HEK293 (cell line): ENCODE data around the gene WNK4.
"Not testable (repeated sequence)": the region's sequence is repeated elsewhere in the genome, so short reads cannot be mapped to it uniquely, and the experiment has no call there.

ENCODE experiments used
- CTCF ChIA-PET: fragments of 350-600 bp; formaldehyde crosslinking; extraction: SDS; loops from one replicate; lab custom pipeline; 2021; ENCODE audit warnings: antibody characterized with exemption; lab: Yijun Ruan, JAX
- POLR2A ChIA-PET: fragments of 300-600 bp; formaldehyde crosslinking; extraction: SDS; loops from one replicate; lab custom pipeline; 2020; ENCODE audit warnings: antibody characterized with exemption, inconsistent platforms; lab: Yijun Ruan, JAX
- H3K27ac ChIP-seq: fragments of 200-500 bp; sonication (Bioruptor generic); 2 replicates; pipeline ENCODE4 v1.5.1; 2014; ENCODE audit warnings: low read depth, low read length, control low read depth, inconsistent platforms; ENCODE audit errors: extremely low read depth
- H3K36me3 ChIP-seq, 2 experiments: fragments of 200-500 bp in 1 of 2; sonication (Bioruptor generic) in 1 of 2; 1 replicate in 1 of 2; 2 replicates in 1 of 2; pipeline ENCODE4 v1.5.1; 2014 to 2017; ENCODE audit warnings: inconsistent platforms in 2 of 2, low read length in 2 of 2; ENCODE audit not compliant: control insufficient read depth in 2 of 2, insufficient read depth in 1 of 2
- H3K4me1 ChIP-seq: fragments of 200-500 bp; sonication (Bioruptor generic); 2 replicates; pipeline ENCODE4 v1.5.1; 2014; ENCODE audit warnings: mild to moderate bottlenecking, low read length, inconsistent platforms; ENCODE audit not compliant: control insufficient read depth, insufficient read depth
- H3K4me3 ChIP-seq: 2 replicates; pipeline ENCODE4 v1.5.1; 2011; ENCODE audit warnings: low read depth, mild to moderate bottlenecking, control low read depth, low read length, moderate library complexity
- H3K9me3 ChIP-seq: fragments of 200-500 bp; sonication (Bioruptor generic); 2 replicates; pipeline ENCODE4 v1.5.1; 2014; ENCODE audit warnings: low read depth, low read length, inconsistent platforms; ENCODE audit not compliant: control insufficient read depth, insufficient read depth
- KLF1 ChIP-seq: fragments of 450-650 bp; formaldehyde crosslinking; IDR thresholded peaks from 2 replicates; pipeline ENCODE4 v1.5.1; 2016; ENCODE audit warnings: missing biosample characterization, missing genetic modification characterization
- KLF7 ChIP-seq: fragments of 450-650 bp; formaldehyde crosslinking; IDR thresholded peaks from 2 replicates; pipeline ENCODE4 v1.5.1; 2016; ENCODE audit warnings: missing biosample characterization, missing genetic modification characterization, borderline replicate concordance
- KLF8 ChIP-seq: fragments of 450-650 bp; formaldehyde crosslinking; IDR thresholded peaks from 2 replicates; pipeline ENCODE4 v1.5.1; 2016; ENCODE audit warnings: missing biosample characterization, missing genetic modification characterization
- SETDB1 ChIP-seq: IDR thresholded peaks from one replicate; pipeline ENCODE4 v1.6.1; 2017; ENCODE audit warnings: mild to moderate bottlenecking, low read length, moderate library complexity, mixed read lengths; ENCODE audit not compliant: insufficient read length
- ZBTB48 ChIP-seq: fragments of 450-650 bp; formaldehyde crosslinking; IDR thresholded peaks from 2 replicates; pipeline ENCODE4 v1.5.1; 2016; ENCODE audit warnings: missing biosample characterization, missing genetic modification characterization
- ZBTB8A ChIP-seq: fragments of 450-650 bp; formaldehyde crosslinking; IDR thresholded peaks from 2 replicates; pipeline ENCODE4 v1.5.1; 2016; ENCODE audit warnings: missing biosample characterization, missing genetic modification characterization
- ZFHX2 ChIP-seq: fragments of 450-650 bp; formaldehyde crosslinking; conservative IDR thresholded peaks from 2 replicates; pipeline ENCODE4 v1.5.1; 2016; ENCODE audit warnings: missing biosample characterization, missing genetic modification characterization
- ZFP37 ChIP-seq: fragments of 450-650 bp; formaldehyde crosslinking; IDR thresholded peaks from 2 replicates; pipeline ENCODE4 v1.5.1; 2016; ENCODE audit warnings: missing biosample characterization, missing genetic modification characterization
- ZNF423 ChIP-seq: fragments of 450-650 bp; formaldehyde crosslinking; IDR thresholded peaks from 2 replicates; pipeline ENCODE4 v1.5.1; 2016; ENCODE audit warnings: missing biosample characterization, missing genetic modification characterization
- ZNF558 ChIP-seq: fragments of 450-650 bp; formaldehyde crosslinking; IDR thresholded peaks from 2 replicates; pipeline ENCODE4 v1.5.1; 2016; ENCODE audit warnings: missing biosample characterization, missing genetic modification characterization
- ZNF600 ChIP-seq: fragments of 450-650 bp; formaldehyde crosslinking; IDR thresholded peaks from 2 replicates; pipeline ENCODE4 v1.5.1; 2016; ENCODE audit warnings: missing biosample characterization, missing genetic modification characterization
- ZNF658 ChIP-seq: fragments of 450-650 bp; formaldehyde crosslinking; IDR thresholded peaks from 2 replicates; pipeline ENCODE4; 2016; ENCODE audit warnings: missing biosample characterization, missing genetic modification characterization
- ZNF692 ChIP-seq: fragments of 450-650 bp; formaldehyde crosslinking; IDR thresholded peaks from 2 replicates; pipeline ENCODE4 v1.5.1; 2016; ENCODE audit warnings: missing biosample characterization, missing genetic modification characterization
- TF ChIP-seq, protein P1 (sequence below): fragments of 450-650 bp; formaldehyde crosslinking; conservative IDR thresholded peaks from 2 replicates; pipeline ENCODE4 v1.5.1; 2016; ENCODE audit warnings: low read depth, missing biosample characterization, missing genetic modification characterization
- TF ChIP-seq, protein P2 (sequence below): fragments of 450-650 bp; formaldehyde crosslinking; IDR thresholded peaks from 2 replicates; pipeline ENCODE4 v1.5.1; 2016; ENCODE audit warnings: missing biosample characterization, missing genetic modification characterization
- TF ChIP-seq, protein P3 (sequence below): fragments of 450-650 bp; formaldehyde crosslinking; IDR thresholded peaks from 2 replicates; pipeline ENCODE4 v1.5.1; 2016; ENCODE audit warnings: missing biosample characterization, missing genetic modification characterization

The WNK4 gene

DNA sequence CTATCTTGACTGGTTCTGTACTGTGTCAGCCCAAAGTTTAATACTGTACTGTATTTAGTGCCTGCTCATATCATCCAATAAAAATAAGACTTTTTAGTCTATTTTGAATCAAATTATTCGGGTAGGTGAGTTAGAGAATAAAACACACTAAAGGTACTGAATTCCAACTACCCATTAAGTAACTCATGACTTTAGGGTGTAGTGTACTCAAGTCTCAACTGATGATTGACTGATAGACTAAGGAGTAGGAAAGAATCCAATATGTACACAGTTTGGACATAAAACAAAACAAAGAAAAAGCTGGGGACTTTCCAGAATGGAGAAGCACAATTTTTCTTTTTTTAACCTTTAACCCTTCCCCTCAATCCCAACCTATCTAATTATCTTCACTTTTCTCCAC lies 39.7 kb upstream of the WNK4 start (continued):
- TF ChIP-seq, protein P1, sequence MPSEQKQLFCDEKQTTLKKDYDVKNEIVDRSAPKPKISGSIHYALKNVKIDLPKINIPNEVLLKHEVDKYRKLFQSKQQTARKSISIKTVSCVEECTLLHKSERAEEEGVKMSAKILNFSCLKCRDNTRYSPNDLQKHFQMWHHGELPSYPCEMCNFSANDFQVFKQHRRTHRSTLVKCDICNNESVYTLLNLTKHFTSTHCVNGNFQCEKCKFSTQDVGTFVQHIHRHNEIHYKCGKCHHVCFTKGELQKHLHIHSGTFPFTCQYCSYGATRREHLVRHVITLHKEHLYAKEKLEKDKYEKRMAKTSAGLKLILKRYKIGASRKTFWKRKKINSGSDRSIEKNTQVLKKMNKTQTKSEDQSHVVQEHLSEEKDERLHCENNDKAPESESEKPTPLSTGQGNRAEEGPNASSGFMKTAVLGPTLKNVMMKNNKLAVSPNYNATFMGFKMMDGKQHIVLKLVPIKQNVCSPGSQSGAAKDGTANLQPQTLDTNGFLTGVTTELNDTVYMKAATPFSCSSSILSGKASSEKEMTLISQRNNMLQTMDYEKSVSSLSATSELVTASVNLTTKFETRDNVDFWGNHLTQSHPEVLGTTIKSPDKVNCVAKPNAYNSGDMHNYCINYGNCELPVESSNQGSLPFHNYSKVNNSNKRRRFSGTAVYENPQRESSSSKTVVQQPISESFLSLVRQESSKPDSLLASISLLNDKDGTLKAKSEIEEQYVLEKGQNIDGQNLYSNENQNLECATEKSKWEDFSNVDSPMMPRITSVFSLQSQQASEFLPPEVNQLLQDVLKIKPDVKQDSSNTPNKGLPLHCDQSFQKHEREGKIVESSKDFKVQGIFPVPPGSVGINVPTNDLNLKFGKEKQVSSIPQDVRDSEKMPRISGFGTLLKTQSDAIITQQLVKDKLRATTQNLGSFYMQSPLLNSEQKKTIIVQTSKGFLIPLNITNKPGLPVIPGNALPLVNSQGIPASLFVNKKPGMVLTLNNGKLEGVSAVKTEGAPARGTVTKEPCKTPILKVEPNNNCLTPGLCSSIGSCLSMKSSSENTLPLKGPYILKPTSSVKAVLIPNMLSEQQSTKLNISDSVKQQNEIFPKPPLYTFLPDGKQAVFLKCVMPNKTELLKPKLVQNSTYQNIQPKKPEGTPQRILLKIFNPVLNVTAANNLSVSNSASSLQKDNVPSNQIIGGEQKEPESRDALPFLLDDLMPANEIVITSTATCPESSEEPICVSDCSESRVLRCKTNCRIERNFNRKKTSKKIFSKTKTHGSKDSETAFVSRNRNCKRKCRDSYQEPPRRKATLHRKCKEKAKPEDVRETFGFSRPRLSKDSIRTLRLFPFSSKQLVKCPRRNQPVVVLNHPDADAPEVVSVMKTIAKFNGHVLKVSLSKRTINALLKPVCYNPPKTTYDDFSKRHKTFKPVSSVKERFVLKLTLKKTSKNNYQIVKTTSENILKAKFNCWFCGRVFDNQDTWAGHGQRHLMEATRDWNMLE, result no peak
- TF ChIP-seq, protein P2, sequence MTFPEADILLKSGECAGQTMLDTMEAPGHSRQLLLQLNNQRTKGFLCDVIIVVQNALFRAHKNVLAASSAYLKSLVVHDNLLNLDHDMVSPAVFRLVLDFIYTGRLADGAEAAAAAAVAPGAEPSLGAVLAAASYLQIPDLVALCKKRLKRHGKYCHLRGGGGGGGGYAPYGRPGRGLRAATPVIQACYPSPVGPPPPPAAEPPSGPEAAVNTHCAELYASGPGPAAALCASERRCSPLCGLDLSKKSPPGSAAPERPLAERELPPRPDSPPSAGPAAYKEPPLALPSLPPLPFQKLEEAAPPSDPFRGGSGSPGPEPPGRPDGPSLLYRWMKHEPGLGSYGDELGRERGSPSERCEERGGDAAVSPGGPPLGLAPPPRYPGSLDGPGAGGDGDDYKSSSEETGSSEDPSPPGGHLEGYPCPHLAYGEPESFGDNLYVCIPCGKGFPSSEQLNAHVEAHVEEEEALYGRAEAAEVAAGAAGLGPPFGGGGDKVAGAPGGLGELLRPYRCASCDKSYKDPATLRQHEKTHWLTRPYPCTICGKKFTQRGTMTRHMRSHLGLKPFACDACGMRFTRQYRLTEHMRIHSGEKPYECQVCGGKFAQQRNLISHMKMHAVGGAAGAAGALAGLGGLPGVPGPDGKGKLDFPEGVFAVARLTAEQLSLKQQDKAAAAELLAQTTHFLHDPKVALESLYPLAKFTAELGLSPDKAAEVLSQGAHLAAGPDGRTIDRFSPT (tag by site-specific recombination), result no peak
- no peak for TF ChIP-seq ZNF558 (tag by site-specific recombination)
- TF ChIP-seq ZNF658 (tag by site-specific recombination), result no peak

DNA sequence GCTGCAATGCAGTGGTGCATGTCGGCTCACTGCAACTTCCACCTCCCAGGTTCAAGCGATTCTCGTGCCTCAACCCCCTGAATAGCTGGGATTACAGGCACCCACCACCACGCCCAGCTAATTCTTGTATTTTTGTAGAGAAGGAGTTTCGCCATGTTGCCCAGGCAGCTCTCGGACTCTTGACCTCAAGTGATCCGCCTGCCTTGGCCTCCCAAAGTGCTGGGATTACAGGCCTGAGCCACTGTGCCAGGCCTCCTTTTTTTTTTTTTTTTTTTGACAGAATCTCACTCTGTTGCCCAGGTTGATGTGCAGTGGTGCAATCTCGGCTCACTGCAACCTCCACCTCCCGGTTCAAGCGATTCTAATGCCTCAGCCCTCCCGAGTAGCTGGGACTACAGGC lies 37.5 kb upstream of the WNK4 start:
- not testable (repeated sequence) for H3K4me3 ChIP-seq, H3K36me3 ChIP-seq, H3K4me1 ChIP-seq, H3K27ac ChIP-seq, H3K9me3 ChIP-seq
- ChIA-PET CTCF (interaction anchor here (0.6 to 1.3 kb wide), 5 partner anchors 21 to 195 kb away, joined by 3 to 12 read pairs (median 7); partner anchors contain the start of gene PSMC3IP), POLR2A (interaction anchor here (0.7 to 1.6 kb wide), 3 partner anchors 31 to 91 kb away, joined by 3 to 4 read pairs (median 3); partner anchors contain the start of genes PSME3 and VPS25)

DNA sequence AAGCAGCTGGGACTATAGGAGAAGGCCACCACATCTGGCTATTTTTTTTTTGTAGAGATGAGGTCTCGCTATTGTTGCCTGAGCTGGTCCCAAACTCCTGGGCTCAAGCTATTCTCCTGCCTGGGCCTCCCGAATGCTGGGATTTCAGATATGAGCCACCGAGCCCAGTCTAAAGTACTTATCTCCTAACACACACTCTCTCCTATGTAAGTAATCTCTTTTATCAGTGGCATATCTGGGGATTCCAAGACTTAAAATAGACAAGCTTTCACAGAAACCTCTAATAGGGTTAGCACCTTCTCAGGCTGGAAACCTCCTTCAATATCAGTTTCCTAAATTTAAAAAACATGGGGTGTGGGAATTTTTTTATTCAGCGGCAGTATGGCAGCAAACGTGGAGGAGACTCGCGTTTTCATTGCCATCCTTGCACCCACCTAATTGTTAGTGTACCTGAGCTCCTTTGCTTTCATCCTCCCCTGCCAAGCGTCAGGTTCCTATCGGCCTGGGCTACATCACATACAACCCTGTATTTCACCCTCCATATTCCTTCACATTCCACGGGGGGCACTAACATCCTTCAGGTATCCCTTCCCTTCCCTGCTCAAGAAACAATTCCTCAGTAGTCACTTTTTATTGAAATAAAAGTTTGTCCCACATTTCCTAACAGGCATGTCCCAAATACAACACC lies 36.7 kb upstream of the WNK4 start:
- POLR2A ChIA-PET, result interaction anchor here (1.1 to 1.6 kb wide), 5 partner anchors 11 to 90 kb away, joined by 3 to 5 read pairs (median 3); partner anchors contain the start of genes PSME3 and VPS25
- no peak for TF ChIP-seq KLF1
- TF ChIP-seq, protein P3, sequence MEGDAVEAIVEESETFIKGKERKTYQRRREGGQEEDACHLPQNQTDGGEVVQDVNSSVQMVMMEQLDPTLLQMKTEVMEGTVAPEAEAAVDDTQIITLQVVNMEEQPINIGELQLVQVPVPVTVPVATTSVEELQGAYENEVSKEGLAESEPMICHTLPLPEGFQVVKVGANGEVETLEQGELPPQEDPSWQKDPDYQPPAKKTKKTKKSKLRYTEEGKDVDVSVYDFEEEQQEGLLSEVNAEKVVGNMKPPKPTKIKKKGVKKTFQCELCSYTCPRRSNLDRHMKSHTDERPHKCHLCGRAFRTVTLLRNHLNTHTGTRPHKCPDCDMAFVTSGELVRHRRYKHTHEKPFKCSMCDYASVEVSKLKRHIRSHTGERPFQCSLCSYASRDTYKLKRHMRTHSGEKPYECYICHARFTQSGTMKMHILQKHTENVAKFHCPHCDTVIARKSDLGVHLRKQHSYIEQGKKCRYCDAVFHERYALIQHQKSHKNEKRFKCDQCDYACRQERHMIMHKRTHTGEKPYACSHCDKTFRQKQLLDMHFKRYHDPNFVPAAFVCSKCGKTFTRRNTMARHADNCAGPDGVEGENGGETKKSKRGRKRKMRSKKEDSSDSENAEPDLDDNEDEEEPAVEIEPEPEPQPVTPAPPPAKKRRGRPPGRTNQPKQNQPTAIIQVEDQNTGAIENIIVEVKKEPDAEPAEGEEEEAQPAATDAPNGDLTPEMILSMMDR, result peak; percentile 46; the same call in 1 of the 2 replicates
- peak overlapping the region; percentile 73 for H3K4me3 ChIP-seq
- peaks cover 0 to 4% of the 10 kb centered on the region in 2 experiments; a peak in 1 of 3 replicates for H3K36me3 ChIP-seq
- H3K9me3 ChIP-seq, result no peaks in the 10 kb centered on the region
- peaks cover 7% of the 10 kb centered on the region for H3K4me1 ChIP-seq
- CTCF ChIA-PET, result interaction anchor here (0.6 to 1.3 kb wide), 6 partner anchors 20 to 636 kb away, joined by 3 to 12 read pairs (median 5); partner anchors contain the start of gene PSMC3IP
- H3K27ac ChIP-seq, result peak overlapping the region; percentile 79

- H3K4me1 ChIP-seq, result peaks cover 9% of the 10 kb centered on the region
- H3K9me3 ChIP-seq, result no peaks in the 10 kb centered on the region
- H3K4me3 ChIP-seq, result peak overlapping the region; percentile 73
- peak overlapping the region; percentile 79 for H3K27ac ChIP-seq
- CTCF ChIA-PET, result interaction anchor here (1.2 to 1.3 kb wide), 2 partner anchors 19 to 167 kb away, joined by 7 to 8 read pairs; partner anchors contain the start of gene PSMC3IP
- H3K36me3 ChIP-seq, result peaks cover 0 to 4% of the 10 kb centered on the region in 2 experiments; a peak in 1 of 3 replicates
- POLR2A ChIA-PET, result interaction anchor here (1.1 to 1.6 kb wide), 5 partner anchors 11 to 89 kb away, joined by 3 to 5 read pairs (median 3); partner anchors contain the start of genes PSME3 and VPS25
- TF ChIP-seq ZFHX2 (tag by site-specific recombination), result peak; percentile 88
- TF ChIP-seq ZBTB8A (tag by site-specific recombination), result peak; percentile 98
- TF ChIP-seq ZNF423 (tag by site-specific recombination), result peak; percentile 97
- 0 out of 2 replicates have a peak, but pooled peaks have one; percentile 55 for TF ChIP-seq ZNF600 (tag by site-specific recombination)
- peak; percentile 65; the same call in 1 of the 2 replicates for TF ChIP-seq KLF8
- peak; percentile 80 for TF ChIP-seq KLF7 (tag by site-specific recombination)
- TF ChIP-seq ZBTB48 (tag by site-specific recombination), result peak; percentile 68
- TF ChIP-seq ZNF692 (tag by site-specific recombination), result no peak
- TF ChIP-seq SETDB1, result no peak
- 0 out of 2 replicates have a peak, but pooled peaks have one; percentile 23 for TF ChIP-seq ZFP37 (tag by site-specific recombination)
Measured at GRCh38 chr17:42744283-42744805, 36.1 kb upstream of the WNK4 start.
